Thyroid gland (tissue), 4 donors: ENCODE results near the gene CACNG7.

Experiments
- POLR2A ChIP-seq, 2 donors: fragments of 450-650 bp; IDR thresholded peaks; one replicate each; pipeline ENCODE4 v1.6.1; 2017; ENCODE audit warnings: antibody characterized with exemption in 2 of 2, mild to moderate bottlenecking in 2 of 2, moderate library complexity in 1 of 2
- TF ChIP-seq, protein P1 (sequence below), 6 experiments: fragments of 200-600 bp in 3 of 6; fragments of 450-650 bp in 3 of 6; sonication (generic) in 3 of 6; IDR thresholded peaks; one replicate each; pipeline ENCODE4 v1.5.1; 2016 to 2019; ENCODE audit warnings: antibody characterized with exemption in 6 of 6, mild to moderate bottlenecking in 2 of 6, inconsistent platforms in 1 of 6, moderate library complexity in 1 of 6

DNA sequence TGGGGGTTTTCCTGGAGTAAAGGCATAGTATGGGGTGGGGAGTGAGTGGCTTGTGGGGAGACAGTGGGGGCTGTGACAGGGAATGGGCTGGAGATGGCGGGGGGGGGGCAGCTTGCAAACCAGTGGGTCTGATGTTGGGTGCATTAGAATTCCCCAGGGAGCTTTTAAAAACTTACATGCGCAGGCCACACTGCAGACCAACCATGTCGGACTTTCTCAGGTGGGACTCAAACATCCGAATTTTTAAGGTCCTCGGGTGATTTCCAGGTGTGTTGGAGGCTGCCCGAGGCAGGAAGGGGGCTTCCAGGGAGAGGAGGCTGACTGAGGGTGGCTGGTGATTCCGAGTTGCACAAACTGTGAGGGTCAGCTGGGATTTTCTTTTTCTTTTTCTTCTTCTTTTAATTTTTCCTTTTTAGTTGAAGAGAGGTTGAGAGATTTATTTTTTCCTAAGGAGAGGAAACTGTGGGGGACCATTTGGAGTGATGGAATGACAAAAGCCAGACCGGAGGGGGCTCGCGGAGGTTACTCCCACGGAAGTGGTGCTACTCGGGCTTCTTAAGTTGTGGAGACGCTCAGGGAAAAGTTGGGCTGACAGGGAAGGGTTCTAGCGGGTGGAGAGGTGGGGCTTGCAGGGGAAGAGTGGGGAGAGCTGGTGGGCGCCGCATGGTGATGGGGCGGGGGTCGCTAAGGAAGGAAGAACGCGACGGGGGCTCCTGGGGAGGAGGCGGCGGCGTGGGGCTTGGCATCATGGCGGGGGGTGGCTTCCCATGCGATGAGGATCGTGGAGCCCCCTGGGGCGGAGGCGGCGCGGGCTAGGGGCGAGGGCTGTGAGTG lies 52.7 kb downstream of the CACNG7 start:
- no peak for TF ChIP-seq POLR2A (IDR thresholded peaks at IDR 0.05)
- TF ChIP-seq, protein P1, sequence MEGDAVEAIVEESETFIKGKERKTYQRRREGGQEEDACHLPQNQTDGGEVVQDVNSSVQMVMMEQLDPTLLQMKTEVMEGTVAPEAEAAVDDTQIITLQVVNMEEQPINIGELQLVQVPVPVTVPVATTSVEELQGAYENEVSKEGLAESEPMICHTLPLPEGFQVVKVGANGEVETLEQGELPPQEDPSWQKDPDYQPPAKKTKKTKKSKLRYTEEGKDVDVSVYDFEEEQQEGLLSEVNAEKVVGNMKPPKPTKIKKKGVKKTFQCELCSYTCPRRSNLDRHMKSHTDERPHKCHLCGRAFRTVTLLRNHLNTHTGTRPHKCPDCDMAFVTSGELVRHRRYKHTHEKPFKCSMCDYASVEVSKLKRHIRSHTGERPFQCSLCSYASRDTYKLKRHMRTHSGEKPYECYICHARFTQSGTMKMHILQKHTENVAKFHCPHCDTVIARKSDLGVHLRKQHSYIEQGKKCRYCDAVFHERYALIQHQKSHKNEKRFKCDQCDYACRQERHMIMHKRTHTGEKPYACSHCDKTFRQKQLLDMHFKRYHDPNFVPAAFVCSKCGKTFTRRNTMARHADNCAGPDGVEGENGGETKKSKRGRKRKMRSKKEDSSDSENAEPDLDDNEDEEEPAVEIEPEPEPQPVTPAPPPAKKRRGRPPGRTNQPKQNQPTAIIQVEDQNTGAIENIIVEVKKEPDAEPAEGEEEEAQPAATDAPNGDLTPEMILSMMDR (IDR thresholded peaks at IDR 0.05) = no peak
